Umbilical cord (tissue), 2 donors: ENCODE results near the gene EIF2B5. TPM values are rescaled to one million over a fixed set of nuclear protein-coding genes. Genes with fewer than 3 reads are reported as not detected.
A peak's percentile ranks its signal among the peaks of the same experiment; 100 is the strongest.
"Not testable (repeated sequence)": the region's sequence is repeated elsewhere in the genome, so short reads cannot be mapped to it uniquely, and the experiment has no call there.

Source experiments
- DNase-seq: peaks from one replicate; pipeline ENCODE4 v3.0.0-alpha.2; 2015; ENCODE audit warnings: low spot score
- total RNA-seq: library from RNA; depleted of rRNA; stranded (reverse); fragments of >200 nt; gene quantifications from one replicate; pipeline ENCODE4 v1.2.3, GENCODE V29; 2014; ENCODE audit warnings: low replicate concordance; ENCODE audit not compliant: insufficient read depth

EIF2B5 gene
- total RNA-seq = 24.3 TPM

- peak; percentile 97 for DNase-seq
These were observed at the start of gene EIF2B5 for GRCh38 chr3:184135149-184135910. Gene EIF2B5 (plus strand): TSS chr3:184135358. CDS start chr3:184135386, 28 bp downstream.

GRCh38 chr3:184085389-184085852 lies 49.7 kb upstream of the EIF2B5 start:
- DNase-seq = no peak

DNA sequence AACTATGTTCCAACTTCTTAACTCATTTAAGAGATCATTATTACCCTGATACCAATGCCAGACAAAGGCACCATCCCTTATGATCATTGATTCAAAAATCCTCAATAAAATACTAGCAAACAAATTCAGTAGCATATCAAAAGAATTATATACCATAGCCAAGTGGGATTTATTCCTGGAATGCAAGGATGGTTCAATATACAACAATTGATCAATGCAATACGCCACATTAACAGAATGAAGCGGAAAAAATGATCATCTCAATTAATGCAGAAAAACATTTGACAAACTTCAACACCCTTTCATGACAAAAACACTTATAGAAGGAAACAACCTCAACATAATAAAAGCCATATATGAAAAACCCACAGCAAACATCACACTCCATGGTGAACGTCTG lies 43.0 kb upstream of the EIF2B5 start:
- no peak for DNase-seq

DNA sequence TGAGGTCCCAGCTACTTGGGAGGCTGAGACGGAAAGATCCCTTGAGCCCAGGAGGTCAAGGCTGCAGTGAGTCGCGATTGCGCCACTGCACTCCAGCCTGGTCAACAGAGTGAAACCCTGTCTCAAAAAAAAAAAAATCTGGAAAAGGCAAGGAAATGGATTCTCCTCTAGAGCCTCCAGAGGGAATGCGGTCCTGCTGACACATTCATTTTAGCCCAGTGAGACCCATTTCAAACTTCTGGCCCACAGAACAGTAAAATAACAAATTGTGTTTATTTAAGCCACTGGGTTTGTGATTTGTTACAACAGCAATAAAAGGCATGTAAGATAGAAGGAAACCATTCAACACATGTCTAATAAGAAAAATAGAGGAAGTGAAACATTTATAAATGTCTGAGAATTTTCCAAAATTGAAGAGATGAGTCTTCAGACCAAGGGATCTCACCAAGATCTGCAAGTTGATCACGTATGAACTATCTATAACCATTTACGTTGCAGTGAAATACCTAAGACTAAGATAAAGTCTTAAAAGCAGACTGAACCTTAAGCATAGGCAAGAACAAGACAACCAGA lies 38.3 kb upstream of the EIF2B5 start, which contains the start of gene HTR3E:
Gene HTR3E (plus strand): TSS at position 254 of the 573 bp plus-strand sequence. CDS start 466 bp downstream, outside the sequence.
- no peak for DNase-seq

GRCh38 chr3:184097556-184097955 lies 37.6 kb upstream of the EIF2B5 start:
- DNase-seq = no peak

- DNase-seq = no peak
These were observed 35.1 kb upstream of the EIF2B5 start for GRCh38 chr3:184099806-184100686.

- DNase-seq = no peak
These were observed 24.8 kb upstream of the EIF2B5 start for GRCh38 chr3:184110316-184110725.

DNA sequence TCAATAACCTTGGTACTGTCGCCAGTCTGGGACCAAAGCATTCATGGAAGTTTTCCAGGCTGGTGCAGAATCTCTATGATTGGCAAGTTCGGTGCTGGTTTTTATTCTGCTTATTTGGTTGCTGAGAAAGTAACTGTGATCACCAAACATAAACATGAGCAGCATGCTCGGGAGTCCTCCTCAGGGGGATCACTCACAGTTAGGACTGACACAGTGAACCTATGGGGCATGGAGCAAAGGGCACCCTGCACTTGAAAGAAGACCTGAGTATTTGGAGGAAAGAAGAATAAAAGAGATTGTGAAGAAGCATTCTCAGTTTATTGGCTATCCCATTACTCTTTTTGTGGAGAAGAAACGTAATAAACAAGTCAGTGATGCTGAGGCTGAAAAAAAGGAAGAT lies 19.1 kb upstream of the EIF2B5 start:
- no peak for DNase-seq

DNA sequence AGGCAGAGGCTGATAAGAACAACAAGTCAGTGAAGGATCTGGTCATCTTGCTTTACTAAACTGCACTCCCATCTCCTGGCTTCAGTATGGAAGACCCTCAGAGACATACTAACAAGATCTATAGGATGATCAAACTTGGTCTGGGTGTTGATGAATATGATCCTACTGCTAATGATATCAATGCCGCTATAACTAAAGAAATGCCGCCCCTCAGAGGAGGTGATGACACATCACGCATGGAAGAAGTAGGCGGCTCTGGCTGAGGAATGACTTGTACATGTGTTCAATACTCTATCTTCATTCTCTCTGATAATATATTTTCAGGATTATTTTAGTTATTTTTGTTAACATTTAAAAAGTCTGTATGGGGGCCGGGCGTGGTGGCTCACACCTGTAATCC lies 17.5 kb upstream of the EIF2B5 start:
- no peak for DNase-seq

DNA sequence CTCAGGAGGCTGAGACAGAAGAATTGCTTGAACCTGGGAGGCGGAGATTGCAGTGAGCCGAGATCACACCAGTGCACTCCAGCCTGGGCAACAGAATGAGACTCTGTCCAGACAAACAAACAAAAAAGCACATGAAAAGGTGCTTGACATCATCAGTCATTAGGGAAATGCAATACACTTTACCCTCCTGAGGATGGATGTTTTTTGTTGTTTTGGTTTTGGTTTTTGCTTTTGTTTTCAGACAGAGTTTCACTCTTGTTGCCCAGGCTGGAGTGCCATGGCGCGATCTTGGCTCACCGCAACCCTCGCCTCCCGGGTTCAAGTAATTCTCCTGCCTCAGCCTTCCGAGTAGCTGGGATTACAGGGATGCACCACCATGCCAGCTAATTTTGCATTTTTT lies 14.1 kb upstream of the EIF2B5 start:
- DNase-seq = not testable (repeated sequence)

DNA sequence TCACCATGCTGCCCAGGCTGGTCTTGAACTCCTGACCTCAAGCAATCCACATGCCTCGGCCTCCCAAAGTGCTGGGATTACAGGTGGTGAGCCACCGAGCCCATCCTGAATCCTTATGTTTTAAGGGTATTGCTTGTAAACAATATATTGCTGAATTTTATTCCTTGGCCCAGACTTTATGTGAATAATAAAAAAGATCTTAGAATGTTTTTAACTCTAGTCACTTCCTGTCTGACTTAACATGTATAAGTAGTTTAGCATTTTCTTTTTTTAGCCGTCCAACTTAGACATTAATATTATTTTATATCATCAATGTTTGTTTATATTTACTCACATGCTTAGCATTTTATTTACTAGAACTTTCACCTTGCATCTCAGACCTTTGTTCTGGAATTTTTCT lies 9.2 kb upstream of the EIF2B5 start:
- DNase-seq = no peak

DNA sequence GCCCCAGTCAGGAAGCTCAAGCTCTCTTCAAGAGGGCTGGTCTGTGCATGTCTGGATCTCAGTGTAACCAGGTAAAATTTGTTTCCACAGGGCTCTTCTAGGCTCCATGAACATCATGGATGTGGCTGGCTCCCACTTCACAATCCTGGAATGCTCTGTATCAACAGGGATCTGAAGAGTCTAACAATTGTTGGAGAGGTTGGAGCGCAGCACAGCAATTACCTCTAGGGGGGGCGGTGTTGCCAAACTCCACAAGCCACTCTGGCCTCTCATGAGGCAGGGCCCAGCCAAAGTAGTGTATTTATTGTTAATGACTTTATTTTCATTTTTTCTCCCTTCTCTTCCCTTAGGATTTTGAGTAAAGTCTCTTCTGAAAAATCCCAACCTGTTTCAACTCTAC lies 6.1 kb upstream of the EIF2B5 start:
- DNase-seq = no peak

- DNase-seq = no peak
These were observed 2.2 kb upstream of the EIF2B5 start for GRCh38 chr3:184132945-184133344.

- DNase-seq = peak; percentile 95
These were observed 1.1 kb upstream of the EIF2B5 start for GRCh38 chr3:184133840-184134745.

DNA sequence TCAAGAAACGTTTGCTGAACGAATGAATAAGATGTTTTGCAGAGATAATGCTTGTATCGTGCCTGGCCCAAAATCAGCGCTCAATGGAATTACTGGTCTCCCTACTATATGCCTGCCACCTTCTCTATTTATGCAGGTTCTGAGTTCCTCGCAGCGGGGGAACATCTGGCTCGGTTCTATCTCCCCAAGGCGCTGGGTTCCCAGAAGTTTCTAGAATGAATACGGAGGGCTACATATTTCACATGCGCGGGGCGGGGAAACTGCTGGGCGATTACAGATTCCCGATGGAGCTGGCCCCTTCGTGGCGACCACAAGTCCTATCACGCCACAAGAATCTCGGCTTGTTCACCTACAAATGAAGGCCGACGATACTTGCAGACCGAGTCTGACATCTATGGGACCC lies 411 bp upstream of the EIF2B5 start:
- DNase-seq = no peak

- DNase-seq = no peak
These were observed 728 bp downstream of the EIF2B5 start for GRCh38 chr3:184135911-184136260.

- no peak for DNase-seq
These were observed 5.3 kb downstream of the EIF2B5 start for GRCh38 chr3:184140436-184140835.

- no peak for DNase-seq
These were observed 7.0 kb downstream of the EIF2B5 start for GRCh38 chr3:184142199-184142598.

GRCh38 chr3:184143327-184143726 lies 8.2 kb downstream of the EIF2B5 start:
- no peak for DNase-seq

GRCh38 chr3:184144505-184144904 lies 9.3 kb downstream of the EIF2B5 start:
- no peak for DNase-seq

DNA sequence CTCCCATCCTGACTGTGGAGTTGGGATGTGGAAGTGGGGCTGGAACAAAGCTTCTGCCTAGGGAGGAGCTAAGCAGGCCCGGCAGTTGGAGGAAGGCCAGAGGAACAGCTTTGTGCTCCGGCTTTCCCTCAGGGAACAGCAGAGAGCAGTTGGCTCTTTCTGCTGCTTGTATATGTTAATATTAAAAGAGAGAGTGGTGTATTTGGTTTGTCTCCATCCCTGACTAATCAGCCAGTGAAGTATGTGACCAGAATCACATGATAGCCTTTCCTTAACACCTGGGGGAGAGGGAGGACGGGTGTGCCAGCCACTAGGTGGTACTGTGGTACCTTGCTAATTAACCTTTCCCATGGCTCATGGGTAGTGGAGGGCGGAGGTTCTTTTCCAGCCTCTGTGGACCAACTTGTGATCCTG lies 10.0 kb downstream of the EIF2B5 start:
- DNase-seq = peak; percentile 71
